ENCODE results near the gene KIAA1671. TPM values are rescaled to one million over a fixed set of nuclear protein-coding genes. Genes with fewer than 3 reads are reported as not detected.

KIAA1671 gene
- polyA plus RNA-seq, 3 donors: not detected

DNA sequence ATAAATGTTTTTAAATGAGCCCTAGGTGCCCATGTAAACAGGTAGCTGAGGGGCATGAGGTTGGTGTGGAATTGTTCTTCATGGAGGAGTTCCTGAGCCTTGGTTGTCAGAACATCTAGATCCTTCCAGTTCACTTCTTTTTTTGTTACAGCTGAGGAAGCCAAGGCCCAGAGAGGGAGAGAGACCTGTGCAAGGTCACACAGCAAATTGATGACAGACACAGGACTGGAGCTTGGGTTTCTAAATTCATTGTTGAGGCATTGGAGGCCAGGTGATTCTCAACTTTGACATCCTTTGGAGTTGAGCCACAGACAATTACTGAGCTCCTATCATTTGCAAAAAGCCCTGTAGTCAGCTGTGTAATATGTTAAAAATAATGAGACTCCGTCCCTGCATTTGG, 174.0 kb downstream of the KIAA1671 start:
- H3K36me3 Mint-ChIP-seq: no peaks in the 10 kb centered on the region
- peaks cover 0 to 5% (median 0%) of the 10 kb centered on the region in 7 donors for H3K9me3 Mint-ChIP-seq
- H3K4me3 ChIP-seq (replicated peaks in 1 of 3; ENCODE audit: low read depth in 2 of 3, low read length in 3 of 3): no peak overlapping the region
- H3K4me1 ChIP-seq (ENCODE audit: control insufficient read depth in 1 of 2, insufficient read depth in 2 of 2, low read length in 2 of 2): no peaks in the 10 kb centered on the region
- WGBS (ENCODE audit: insufficient coverage): no CpG with 5 or more reads among the region's 1 CpG
- no peak overlapping the region for H3K9ac ChIP-seq (ENCODE audit: insufficient read depth, low read length, poor library complexity, severe bottlenecking)
- H3K36me3 ChIP-seq (replicated peaks in 1 of 2; ENCODE audit: control insufficient read depth in 1 of 2, insufficient read depth in 2 of 2, low read length in 2 of 2): no peaks in the 10 kb centered on the region
- H3K9me3 ChIP-seq (replicated peaks in 1 of 2; ENCODE audit: control insufficient read depth in 1 of 2, insufficient read depth in 1 of 2, low read length in 2 of 2): peaks cover 0 to 2% of the 10 kb centered on the region in 2 donors
- H3K4me2 ChIP-seq (replicated peaks; ENCODE audit: extremely low read depth, low read length, poor library complexity, severe bottlenecking): no peak overlapping the region
- H3K27me3 Mint-ChIP-seq (ENCODE audit: low read depth in 3 of 3): peaks cover 0 to 3% (median under 1%) of the 10 kb centered on the region in 3 donors
- no peak overlapping the region for H3K4me3 Mint-ChIP-seq
- no peak overlapping the region for H3K27ac ChIP-seq (ENCODE audit: low read depth in 1 of 2, low read length in 2 of 2)
- no peaks in the 10 kb centered on the region for H3K27me3 ChIP-seq (ENCODE audit: control insufficient read depth in 2 of 2, insufficient read depth in 2 of 2, low read length in 2 of 2)
- H3K27ac Mint-ChIP-seq: no peak overlapping the region
- intact Hi-C loops (cut with micrococcal nuclease): no loop called here
- DNase-seq: no peak
- no peak overlapping the region for H2AFZ ChIP-seq (ENCODE audit: insufficient read depth, low read depth, low read length, poor library complexity, severe bottlenecking)
- no peaks in the 10 kb centered on the region for H3K79me2 ChIP-seq (ENCODE audit: insufficient read depth, low read length)
- TF ChIP-seq, protein P1, sequence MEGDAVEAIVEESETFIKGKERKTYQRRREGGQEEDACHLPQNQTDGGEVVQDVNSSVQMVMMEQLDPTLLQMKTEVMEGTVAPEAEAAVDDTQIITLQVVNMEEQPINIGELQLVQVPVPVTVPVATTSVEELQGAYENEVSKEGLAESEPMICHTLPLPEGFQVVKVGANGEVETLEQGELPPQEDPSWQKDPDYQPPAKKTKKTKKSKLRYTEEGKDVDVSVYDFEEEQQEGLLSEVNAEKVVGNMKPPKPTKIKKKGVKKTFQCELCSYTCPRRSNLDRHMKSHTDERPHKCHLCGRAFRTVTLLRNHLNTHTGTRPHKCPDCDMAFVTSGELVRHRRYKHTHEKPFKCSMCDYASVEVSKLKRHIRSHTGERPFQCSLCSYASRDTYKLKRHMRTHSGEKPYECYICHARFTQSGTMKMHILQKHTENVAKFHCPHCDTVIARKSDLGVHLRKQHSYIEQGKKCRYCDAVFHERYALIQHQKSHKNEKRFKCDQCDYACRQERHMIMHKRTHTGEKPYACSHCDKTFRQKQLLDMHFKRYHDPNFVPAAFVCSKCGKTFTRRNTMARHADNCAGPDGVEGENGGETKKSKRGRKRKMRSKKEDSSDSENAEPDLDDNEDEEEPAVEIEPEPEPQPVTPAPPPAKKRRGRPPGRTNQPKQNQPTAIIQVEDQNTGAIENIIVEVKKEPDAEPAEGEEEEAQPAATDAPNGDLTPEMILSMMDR (IDR thresholded peaks at IDR 0.05): no peak
- no peaks in the 10 kb centered on the region for H3K4me1 Mint-ChIP-seq
- no peaks in the 10 kb centered on the region for H4K20me1 ChIP-seq (ENCODE audit: insufficient read depth, low read length)

DNA sequence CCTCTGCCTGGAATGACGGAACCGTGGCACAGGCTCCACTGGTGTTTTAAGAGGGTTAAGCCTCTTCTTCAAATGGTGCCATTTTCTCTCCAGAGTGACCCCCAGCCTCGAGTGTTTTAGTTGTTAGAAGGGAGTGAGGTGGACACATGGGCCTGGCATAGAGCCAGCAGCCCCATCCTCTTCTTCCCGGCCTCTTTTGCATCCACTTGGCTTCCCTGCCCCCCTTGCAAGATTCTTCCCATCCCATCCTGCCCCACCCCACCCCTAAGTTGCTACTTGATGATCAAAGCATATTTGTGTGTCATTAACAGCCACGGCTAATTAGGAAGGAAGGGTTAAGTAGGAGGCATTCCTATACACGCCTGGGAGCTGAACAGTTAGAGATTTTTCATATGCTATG, 174.8 kb downstream of the KIAA1671 start:
- no peak overlapping the region for H3K27ac ChIP-seq (ENCODE audit: low read depth in 1 of 2, low read length in 2 of 2)

More for the DNA sequence above, 174.8 kb downstream of the KIAA1671 start:
- Histone ChIP-seq H2AFZ (ENCODE audit: insufficient read depth, low read depth, low read length, poor library complexity, severe bottlenecking) (no peak overlapping the region), H3K79me2 (ENCODE audit: insufficient read depth, low read length) (no peaks in the 10 kb centered on the region), H3K9me3 (replicated peaks in 1 of 2; ENCODE audit: control insufficient read depth in 1 of 2, insufficient read depth in 1 of 2, low read length in 2 of 2) (peaks cover 0 to 2% of the 10 kb centered on the region in 2 donors), H3K27me3 (ENCODE audit: control insufficient read depth in 2 of 2, insufficient read depth in 2 of 2, low read length in 2 of 2) (no peaks in the 10 kb centered on the region), H3K4me3 (replicated peaks in 1 of 3; ENCODE audit: low read depth in 2 of 3, low read length in 3 of 3) (no peak overlapping the region), H3K4me2 (replicated peaks; ENCODE audit: extremely low read depth, low read length, poor library complexity, severe bottlenecking) (no peak overlapping the region), H3K9ac (ENCODE audit: insufficient read depth, low read length, poor library complexity, severe bottlenecking) (no peak overlapping the region), H3K36me3 (replicated peaks in 1 of 2; ENCODE audit: control insufficient read depth in 1 of 2, insufficient read depth in 2 of 2, low read length in 2 of 2) (no peaks in the 10 kb centered on the region), H4K20me1 (ENCODE audit: insufficient read depth, low read length) (no peaks in the 10 kb centered on the region), H3K4me1 (ENCODE audit: control insufficient read depth in 1 of 2, insufficient read depth in 2 of 2, low read length in 2 of 2) (no peaks in the 10 kb centered on the region)
- TF ChIP-seq, protein P1 (IDR thresholded peaks at IDR 0.05): no peak
- H3K36me3 Mint-ChIP-seq: no peaks in the 10 kb centered on the region
- intact Hi-C loops (cut with micrococcal nuclease): no loop called here
- no peaks in the 10 kb centered on the region for H3K4me1 Mint-ChIP-seq
- peaks cover 0 to 5% (median 0%) of the 10 kb centered on the region in 7 donors for H3K9me3 Mint-ChIP-seq
- no peak for DNase-seq
- WGBS (ENCODE audit: insufficient coverage): no CpG with 5 or more reads among the region's 6 CpGs
- no peak overlapping the region for H3K27ac Mint-ChIP-seq
- peaks cover 0 to 2% (median 0%) of the 10 kb centered on the region in 3 donors for H3K27me3 Mint-ChIP-seq (ENCODE audit: low read depth in 3 of 3)
- no peak overlapping the region for H3K4me3 Mint-ChIP-seq

Measured in CD14-positive monocyte (primary cell).